Cardiac muscle cell (in vitro differentiated cells and primary cell): ENCODE data around the gene POLR2B. TPM values are rescaled to one million over a fixed set of nuclear protein-coding genes. Genes with fewer than 3 reads are reported as not detected.
A peak's percentile ranks its signal among the peaks of the same experiment; 100 is the strongest.

Source experiments
- DNase-seq, 2 donors: peaks; one replicate each; pipeline versions ENCODE4 v3.0.0 to v3.0.0-alpha.2; 2010 to 2017; ENCODE audit warnings: low read depth in 1 of 2, low spot score in 1 of 2
- H3K27ac ChIP-seq: fragments of 200-600 bp; sonication (generic); 2 replicates; pipeline ENCODE4 v1.5.1; 2016
- H3K27me3 ChIP-seq: fragments of 200-600 bp; sonication (generic); 2 replicates; pipeline ENCODE4 v1.6.0; 2016; ENCODE audit warnings: control low read depth
- H3K36me3 ChIP-seq: fragments of 200-600 bp; sonication (generic); 2 replicates; pipeline ENCODE4 v1.5.1; 2016; ENCODE audit warnings: control low read depth
- H3K4me1 ChIP-seq: fragments of 200-600 bp; sonication (generic); 2 replicates; pipeline ENCODE4 v1.8.1; 2017; ENCODE audit warnings: low read depth, mild to moderate bottlenecking, mixed run types
- H3K4me3 ChIP-seq: fragments of 200-600 bp; sonication (generic); 2 replicates; pipeline ENCODE4 v1.5.1; 2016; ENCODE audit warnings: mild to moderate bottlenecking
- H3K9me3 ChIP-seq: fragments of 200-600 bp; sonication (generic); 2 replicates; pipeline ENCODE4 v1.5.1; 2017; ENCODE audit warnings: low read depth, mild to moderate bottlenecking, control low read depth
- polyA plus RNA-seq: library from polyadenylated mRNA; unstranded; fragments of >200 nt; fragmentation: Nextera tagmentation; extraction: Ambion mirVana; gene quantifications from 2 replicates; pipeline ENCODE4 v1.2.1, GENCODE V29; 2016
- total RNA-seq: library from RNA; depleted of rRNA; stranded (reverse); fragments of >200 nt; gene quantifications from 2 replicates; pipeline ENCODE4 v1.2.3, GENCODE V29; 2016
- TF ChIP-seq, protein P1 (sequence below): IDR thresholded peaks from 2 replicates; pipeline ENCODE4 v1.5.1; 2012; ENCODE audit warnings: low read depth, mild to moderate bottlenecking, low read length

Gene POLR2B
- total and polyA plus RNA-seq, 2 experiments from 2014 or later, result 65.8 to 137 TPM

DNA sequence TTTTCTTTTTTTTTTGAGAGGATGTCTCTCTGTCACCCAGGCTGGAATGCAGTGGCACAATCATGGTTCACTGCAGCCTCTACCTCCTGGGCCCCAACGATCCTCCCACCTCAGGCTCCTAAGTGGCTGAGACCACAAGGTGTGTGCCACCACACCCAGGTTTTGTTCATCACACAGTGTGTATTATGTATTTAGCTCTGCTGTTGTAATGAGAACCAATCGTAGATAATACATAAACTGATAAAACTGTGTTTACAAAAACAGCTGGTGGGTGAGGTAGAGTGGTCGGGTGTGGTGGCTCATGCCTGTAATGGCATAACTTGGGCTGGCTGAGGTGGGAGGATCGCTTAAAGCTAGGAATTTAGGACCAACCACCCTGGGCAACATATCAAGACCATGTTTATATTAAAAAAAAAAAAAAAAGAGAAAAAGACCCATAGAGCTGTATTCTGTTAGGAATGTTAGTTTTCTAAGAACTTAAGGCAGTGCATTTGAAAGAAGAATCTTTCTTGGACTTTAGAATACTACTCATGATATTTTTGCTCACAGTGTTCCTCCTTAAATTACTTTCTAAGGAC is 34.9 kb downstream of the POLR2B start:
- no peak overlapping the region for H3K27ac ChIP-seq
- TF ChIP-seq, protein P1, sequence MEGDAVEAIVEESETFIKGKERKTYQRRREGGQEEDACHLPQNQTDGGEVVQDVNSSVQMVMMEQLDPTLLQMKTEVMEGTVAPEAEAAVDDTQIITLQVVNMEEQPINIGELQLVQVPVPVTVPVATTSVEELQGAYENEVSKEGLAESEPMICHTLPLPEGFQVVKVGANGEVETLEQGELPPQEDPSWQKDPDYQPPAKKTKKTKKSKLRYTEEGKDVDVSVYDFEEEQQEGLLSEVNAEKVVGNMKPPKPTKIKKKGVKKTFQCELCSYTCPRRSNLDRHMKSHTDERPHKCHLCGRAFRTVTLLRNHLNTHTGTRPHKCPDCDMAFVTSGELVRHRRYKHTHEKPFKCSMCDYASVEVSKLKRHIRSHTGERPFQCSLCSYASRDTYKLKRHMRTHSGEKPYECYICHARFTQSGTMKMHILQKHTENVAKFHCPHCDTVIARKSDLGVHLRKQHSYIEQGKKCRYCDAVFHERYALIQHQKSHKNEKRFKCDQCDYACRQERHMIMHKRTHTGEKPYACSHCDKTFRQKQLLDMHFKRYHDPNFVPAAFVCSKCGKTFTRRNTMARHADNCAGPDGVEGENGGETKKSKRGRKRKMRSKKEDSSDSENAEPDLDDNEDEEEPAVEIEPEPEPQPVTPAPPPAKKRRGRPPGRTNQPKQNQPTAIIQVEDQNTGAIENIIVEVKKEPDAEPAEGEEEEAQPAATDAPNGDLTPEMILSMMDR, result no peak
- H3K27me3 ChIP-seq, result no peaks in the 10 kb centered on the region
- H3K9me3 ChIP-seq, result no peaks in the 10 kb centered on the region
- no peak for DNase-seq
- H3K4me1 ChIP-seq, result no peaks in the 10 kb centered on the region
- no peak overlapping the region for H3K4me3 ChIP-seq
- H3K36me3 ChIP-seq, result peaks cover 71% of the 10 kb centered on the region

DNA sequence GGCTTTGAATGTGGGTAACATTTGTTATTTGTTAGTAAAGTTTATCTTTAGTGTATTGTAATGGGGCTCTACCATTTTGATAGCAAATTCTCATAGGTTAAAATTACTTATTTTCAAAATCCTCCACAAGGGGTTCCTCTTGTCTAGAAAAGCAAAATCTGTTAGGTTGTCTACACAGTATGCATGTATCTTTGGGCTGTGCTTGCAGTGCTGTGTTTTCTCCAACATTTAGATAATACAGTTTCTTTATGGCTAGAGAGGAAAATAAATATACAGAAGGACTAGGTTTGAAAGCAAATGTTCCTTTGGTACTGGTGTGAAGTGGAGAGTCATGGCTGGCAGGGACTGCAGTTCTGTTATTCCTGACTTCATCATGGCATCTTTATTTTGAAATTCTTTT is 40.3 kb downstream of the POLR2B start:
- no peak overlapping the region for H3K4me3 ChIP-seq
- H3K36me3 ChIP-seq, result peaks cover 67% of the 10 kb centered on the region
- H3K27ac ChIP-seq, result no peak overlapping the region
- H3K27me3 ChIP-seq, result no peaks in the 10 kb centered on the region
- TF ChIP-seq, protein P1, result peak; percentile 25
- H3K9me3 ChIP-seq, result no peaks in the 10 kb centered on the region
- no peaks in the 10 kb centered on the region for H3K4me1 ChIP-seq
- peak in 1 of 2 donors; percentile 45 for DNase-seq

- Histone ChIP-seq H3K36me3 (peaks cover 72% of the 10 kb centered on the region), H3K4me1 (no peaks in the 10 kb centered on the region), H3K4me3 (no peak overlapping the region), H3K9me3 (no peaks in the 10 kb centered on the region), H3K27ac (no peak overlapping the region), H3K27me3 (no peaks in the 10 kb centered on the region)
- TF ChIP-seq, protein P1, result no peak
- peak in 1 of 2 donors; percentile 88 for DNase-seq
Measured at GRCh38 chr4:57020467-57021101, 41.9 kb downstream of the POLR2B start.

DNA sequence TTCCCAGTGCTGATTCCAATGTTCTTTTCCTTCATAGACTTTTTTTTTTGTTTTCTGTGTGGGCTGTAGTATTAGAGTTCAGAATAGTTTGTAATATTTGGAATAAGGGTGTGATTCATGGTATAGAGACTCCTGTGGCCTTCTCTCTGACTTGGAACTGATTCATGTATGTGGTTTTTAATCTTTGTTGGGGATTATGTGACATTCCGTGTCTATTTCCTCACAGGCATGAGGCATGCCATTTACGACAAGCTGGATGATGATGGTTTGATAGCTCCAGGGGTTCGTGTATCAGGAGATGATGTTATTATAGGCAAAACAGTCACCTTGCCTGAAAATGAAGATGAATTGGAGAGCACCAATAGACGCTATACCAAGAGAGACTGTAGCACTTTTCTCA is 44.4 kb downstream of the POLR2B start:
- Histone ChIP-seq H3K4me1 (no peaks in the 10 kb centered on the region), H3K36me3 (peaks cover 68% of the 10 kb centered on the region), H3K9me3 (no peaks in the 10 kb centered on the region), H3K27me3 (no peaks in the 10 kb centered on the region), H3K4me3 (no peak overlapping the region), H3K27ac (no peak overlapping the region)
- DNase-seq, result peak in 1 of 2 donors; percentile 83
- TF ChIP-seq, protein P1, result no peak

DNA sequence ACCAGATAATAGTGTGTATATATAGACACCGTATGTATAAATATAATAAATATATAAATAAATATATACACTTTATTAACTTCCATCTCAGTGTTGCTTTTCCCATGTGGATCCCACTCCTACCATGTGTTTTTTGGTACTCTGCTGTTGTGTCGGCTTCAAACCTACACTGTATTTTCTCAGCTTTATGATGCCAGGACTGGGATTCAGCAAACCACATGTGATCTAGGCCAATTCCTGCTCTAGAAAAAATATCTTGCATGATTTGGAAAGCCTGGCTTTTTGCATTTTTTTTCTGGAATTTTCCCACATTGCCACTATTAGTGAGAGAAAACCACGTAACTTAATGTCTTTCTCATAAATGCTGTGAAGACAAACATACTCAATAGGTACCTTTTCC is 55.8 kb downstream of the POLR2B start:
- no peak for DNase-seq
- Histone ChIP-seq H3K4me3 (no peak overlapping the region), H3K27ac (no peak overlapping the region), H3K27me3 (no peaks in the 10 kb centered on the region), H3K9me3 (no peaks in the 10 kb centered on the region), H3K36me3 (peaks cover 22% of the 10 kb centered on the region), H3K4me1 (no peaks in the 10 kb centered on the region)
- TF ChIP-seq, protein P1, result no peak
